Brain microvascular endothelial cell (primary cell): ENCODE results near the gene SUGP2.
A peak's percentile ranks its signal among the peaks of the same experiment; 100 is the strongest.

Experiments used
- DNase-seq: peaks from one replicate; pipeline ENCODE4 v3.0.0-alpha.2; 2020
- H3K27ac ChIP-seq: fragments of 250-450 bp; sonication (Bioruptor Pico); 2 replicates; pipeline ENCODE4 v1.5.1; 2020; ENCODE audit warnings: mild to moderate bottlenecking, moderate library complexity
- H3K27me3 ChIP-seq: fragments of 250-450 bp; sonication (Bioruptor Pico); replicated peaks from 2 replicates; pipeline ENCODE4 v1.5.1; 2020; ENCODE audit warnings: mild to moderate bottlenecking
- H3K36me3 ChIP-seq: fragments of 250-450 bp; sonication (Bioruptor Pico); replicated peaks from 2 replicates; pipeline ENCODE4 v1.5.1; 2020; ENCODE audit warnings: mild to moderate bottlenecking
- H3K4me3 ChIP-seq: 2 replicates; pipeline ENCODE4 v1.5.1; 2011; ENCODE audit warnings: low read depth, mild to moderate bottlenecking, control low read depth, low read length, moderate library complexity
- CTCF ChIP-seq: IDR thresholded peaks from 2 replicates; pipeline ENCODE4 v1.5.1; 2011; ENCODE audit warnings: low read depth, mild to moderate bottlenecking, moderate library complexity, low read length, control low read depth, inconsistent platforms; ENCODE audit errors: missing control alignments
- in situ Hi-C: cut with HindIII; loops from 2 replicates; pipeline ENCODE4 v1.10.0; 2017; ENCODE audit warnings: low sequenced_read_pairs, low pct_ligation_motif_present

SUGP2 gene

DNA sequence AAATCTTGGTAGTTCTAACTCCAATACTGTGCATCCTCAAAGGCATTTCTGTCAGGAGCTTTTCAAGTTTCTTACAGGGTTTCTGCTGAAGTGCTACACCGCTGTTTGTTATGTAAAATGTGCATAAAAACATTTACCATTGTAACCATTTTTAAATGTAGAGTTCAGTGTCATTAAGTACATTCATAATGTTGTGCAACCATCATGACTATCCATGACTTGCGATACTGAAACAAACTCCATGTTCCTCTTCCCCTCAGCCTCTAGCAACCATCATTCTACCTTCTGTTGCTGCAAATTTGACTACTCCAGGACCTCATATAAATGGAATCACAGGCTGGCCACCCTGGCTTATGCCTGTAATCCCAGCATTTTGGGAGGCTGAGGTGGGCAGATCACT, 16.1 kb upstream of the SUGP2 start:
- Histone ChIP-seq H3K4me3 (no peak overlapping the region), H3K27me3 (no peaks in the 10 kb centered on the region), H3K27ac (no peak overlapping the region), H3K36me3 (peaks cover 38% of the 10 kb centered on the region)
- no peak for TF ChIP-seq CTCF
- no peak for DNase-seq
- in situ Hi-C loops = no loop called here

- Histone ChIP-seq H3K27ac (no peak overlapping the region), H3K4me3 (no peak overlapping the region), H3K36me3 (peaks cover 30% of the 10 kb centered on the region), H3K27me3 (no peaks in the 10 kb centered on the region)
- no peak for TF ChIP-seq CTCF
- no peak for DNase-seq
- in situ Hi-C loops = no loop called here
Observed at GRCh38 chr19:19043881-19044280, 10.6 kb upstream of the SUGP2 start.

DNA sequence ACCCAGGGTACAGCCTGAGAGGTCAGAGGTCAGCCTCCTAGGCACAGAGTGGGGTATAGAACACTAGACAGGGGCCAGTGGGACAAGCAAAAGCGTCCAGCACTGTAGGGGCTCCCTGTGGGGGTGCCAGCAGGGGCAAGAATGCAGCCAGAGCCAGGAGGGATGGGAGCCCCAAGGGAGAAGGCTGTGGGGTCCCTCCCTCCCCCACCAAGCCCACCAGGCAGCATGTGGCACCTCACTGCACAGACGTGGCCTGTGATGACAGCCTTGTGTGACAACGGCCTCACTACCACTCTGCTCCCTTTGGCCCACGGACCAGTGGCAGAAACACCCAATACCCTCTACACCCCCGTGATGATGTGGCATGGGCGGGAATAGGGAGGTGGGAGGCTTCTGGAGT, 10.2 kb upstream of the SUGP2 start:
- no peak overlapping the region for H3K27ac ChIP-seq
- no peak for DNase-seq
- H3K4me3 ChIP-seq = no peak overlapping the region
- no peaks in the 10 kb centered on the region for H3K27me3 ChIP-seq
- TF ChIP-seq CTCF = no peak
- in situ Hi-C loops = no loop called here
- H3K36me3 ChIP-seq = peaks cover 30% of the 10 kb centered on the region

GRCh38 chr19:19042732-19043280, 9.5 kb upstream of the SUGP2 start:
- H3K36me3 ChIP-seq = peaks cover 27% of the 10 kb centered on the region
- in situ Hi-C loops = no loop called here
- TF ChIP-seq CTCF = no peak
- H3K27me3 ChIP-seq = no peaks in the 10 kb centered on the region
- no peak overlapping the region for H3K4me3 ChIP-seq
- DNase-seq = no peak
- no peak overlapping the region for H3K27ac ChIP-seq

DNA sequence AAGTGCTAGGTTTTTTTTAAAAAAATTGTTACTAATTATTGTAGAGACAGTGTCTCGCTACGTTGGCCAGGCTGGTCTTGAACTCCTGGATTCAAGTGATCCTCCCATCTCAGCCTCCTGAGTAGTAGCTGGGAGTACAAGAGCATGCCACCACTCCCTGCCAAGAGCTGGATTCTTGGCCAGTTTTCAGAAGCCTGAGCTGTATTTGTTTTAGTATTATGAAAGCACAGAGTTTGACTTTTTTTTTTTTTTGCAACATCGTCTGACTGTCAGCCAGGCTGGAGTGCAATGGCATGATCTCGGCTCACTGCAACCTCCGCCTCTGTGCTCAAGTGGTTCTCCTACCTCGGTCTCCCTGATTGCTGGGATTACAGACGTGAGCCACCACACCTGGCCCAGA, 7.1 kb upstream of the SUGP2 start:
- peaks cover 21% of the 10 kb centered on the region for H3K36me3 ChIP-seq
- in situ Hi-C loops = no loop called here
- H3K4me3 ChIP-seq = no peak overlapping the region
- DNase-seq = peak; percentile 68
- H3K27me3 ChIP-seq = no peaks in the 10 kb centered on the region
- no peak for TF ChIP-seq CTCF
- H3K27ac ChIP-seq = no peak overlapping the region

DNA sequence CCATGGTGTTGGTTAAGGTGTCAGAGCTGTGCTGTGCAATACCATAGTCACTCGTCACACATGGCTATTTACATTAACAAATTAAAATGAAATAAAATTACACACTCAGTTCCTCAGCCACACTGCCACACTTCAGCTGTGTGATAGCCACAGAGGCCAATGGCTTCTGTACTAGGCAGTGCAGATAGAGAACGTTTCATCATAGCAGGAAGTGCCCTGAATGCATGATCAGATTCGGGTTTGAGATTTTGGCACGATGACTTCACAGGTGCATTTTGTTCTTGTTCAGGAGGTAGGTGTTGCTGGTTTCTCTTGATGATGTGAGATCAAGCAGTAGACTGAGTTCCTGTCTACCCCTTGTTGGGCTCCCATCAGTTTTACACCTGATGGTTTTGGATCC, 6.6 kb upstream of the SUGP2 start:
- H3K27me3 ChIP-seq = no peaks in the 10 kb centered on the region
- H3K4me3 ChIP-seq = no peak overlapping the region
- peaks cover 19% of the 10 kb centered on the region for H3K36me3 ChIP-seq
- no peak for DNase-seq
- in situ Hi-C loops = no loop called here
- TF ChIP-seq CTCF = no peak
- no peak overlapping the region for H3K27ac ChIP-seq
